ENCODE measurements around the gene GRIK2.

The GRIK2 gene

DNA sequence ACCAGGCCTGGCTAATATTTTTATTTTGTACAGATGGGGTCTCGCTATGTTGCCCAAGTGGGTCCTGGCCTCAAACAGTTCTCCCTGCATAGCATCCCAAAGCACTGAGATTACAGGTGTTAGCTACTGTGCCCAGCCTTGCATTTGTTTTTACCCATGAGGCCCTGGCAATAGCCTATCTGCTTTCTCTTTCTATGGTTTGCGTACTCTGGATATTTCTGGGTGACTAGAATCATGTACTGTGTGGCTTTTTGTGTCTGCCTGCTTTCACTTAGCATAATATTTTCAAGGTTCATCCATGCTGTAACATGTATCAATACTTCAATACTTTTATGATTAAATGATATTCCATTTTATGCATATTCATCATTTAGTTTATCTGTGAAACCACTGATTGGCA is 451.7 kb downstream of the GRIK2 start:
- no peak for DNase-seq (ENCODE audit: low read depth)
- no peak overlapping the region for H3K4me3 ChIP-seq (ENCODE audit: low read depth, low read length)
- TF ChIP-seq, protein P1, sequence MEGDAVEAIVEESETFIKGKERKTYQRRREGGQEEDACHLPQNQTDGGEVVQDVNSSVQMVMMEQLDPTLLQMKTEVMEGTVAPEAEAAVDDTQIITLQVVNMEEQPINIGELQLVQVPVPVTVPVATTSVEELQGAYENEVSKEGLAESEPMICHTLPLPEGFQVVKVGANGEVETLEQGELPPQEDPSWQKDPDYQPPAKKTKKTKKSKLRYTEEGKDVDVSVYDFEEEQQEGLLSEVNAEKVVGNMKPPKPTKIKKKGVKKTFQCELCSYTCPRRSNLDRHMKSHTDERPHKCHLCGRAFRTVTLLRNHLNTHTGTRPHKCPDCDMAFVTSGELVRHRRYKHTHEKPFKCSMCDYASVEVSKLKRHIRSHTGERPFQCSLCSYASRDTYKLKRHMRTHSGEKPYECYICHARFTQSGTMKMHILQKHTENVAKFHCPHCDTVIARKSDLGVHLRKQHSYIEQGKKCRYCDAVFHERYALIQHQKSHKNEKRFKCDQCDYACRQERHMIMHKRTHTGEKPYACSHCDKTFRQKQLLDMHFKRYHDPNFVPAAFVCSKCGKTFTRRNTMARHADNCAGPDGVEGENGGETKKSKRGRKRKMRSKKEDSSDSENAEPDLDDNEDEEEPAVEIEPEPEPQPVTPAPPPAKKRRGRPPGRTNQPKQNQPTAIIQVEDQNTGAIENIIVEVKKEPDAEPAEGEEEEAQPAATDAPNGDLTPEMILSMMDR (IDR thresholded peaks at IDR 0.05; ENCODE audit: low read depth, low read length, missing control alignments) = no peak

DNA sequence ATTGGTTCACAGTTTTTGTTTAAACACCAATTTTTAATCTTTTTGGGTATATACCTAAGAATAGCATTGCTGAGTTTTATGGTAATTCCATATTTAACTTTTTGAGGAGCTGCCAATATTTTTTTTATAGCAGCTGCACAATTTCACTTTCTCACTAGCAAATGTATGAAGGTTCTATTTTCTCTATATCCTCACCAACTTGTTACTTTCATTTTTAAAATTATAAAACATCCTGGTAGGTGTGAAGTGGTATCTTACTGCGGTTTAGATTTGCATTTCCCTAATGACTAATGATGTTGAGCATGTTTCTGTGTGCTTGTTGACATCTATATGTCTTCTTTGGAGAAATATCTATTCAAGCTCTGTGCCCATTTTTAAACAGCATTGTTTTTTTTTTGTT is 452.1 kb downstream of the GRIK2 start:
- TF ChIP-seq, protein P1 (IDR thresholded peaks at IDR 0.05; ENCODE audit: low read depth, low read length, missing control alignments) = no peak
- no peak for DNase-seq (ENCODE audit: low read depth)
- no peak overlapping the region for H3K4me3 ChIP-seq (ENCODE audit: low read depth, low read length)

DNA sequence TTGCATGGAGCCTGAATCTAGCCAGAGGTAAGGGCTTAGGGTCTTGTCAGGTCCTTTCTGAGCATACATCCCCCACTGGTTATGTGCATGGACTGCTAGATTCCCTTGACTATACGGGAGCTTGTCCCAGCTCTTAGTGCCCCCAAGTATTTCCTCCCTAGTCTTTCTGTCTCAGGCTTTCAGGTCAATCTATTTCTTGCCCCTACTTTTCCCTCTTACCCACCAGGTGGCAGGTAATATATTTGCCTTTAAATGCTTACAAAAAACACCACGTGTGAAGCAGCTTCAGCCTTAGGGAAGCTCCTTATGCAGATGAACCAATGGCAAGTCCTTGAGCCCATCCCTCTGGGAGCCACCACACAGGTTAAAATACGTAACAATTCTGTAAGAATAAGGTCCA is 454.2 kb downstream of the GRIK2 start:
- no peak overlapping the region for H3K4me3 ChIP-seq (ENCODE audit: low read depth, low read length)
- TF ChIP-seq, protein P1 (IDR thresholded peaks at IDR 0.05; ENCODE audit: low read depth, low read length, missing control alignments) = no peak
- no peak for DNase-seq (ENCODE audit: low read depth)

DNA sequence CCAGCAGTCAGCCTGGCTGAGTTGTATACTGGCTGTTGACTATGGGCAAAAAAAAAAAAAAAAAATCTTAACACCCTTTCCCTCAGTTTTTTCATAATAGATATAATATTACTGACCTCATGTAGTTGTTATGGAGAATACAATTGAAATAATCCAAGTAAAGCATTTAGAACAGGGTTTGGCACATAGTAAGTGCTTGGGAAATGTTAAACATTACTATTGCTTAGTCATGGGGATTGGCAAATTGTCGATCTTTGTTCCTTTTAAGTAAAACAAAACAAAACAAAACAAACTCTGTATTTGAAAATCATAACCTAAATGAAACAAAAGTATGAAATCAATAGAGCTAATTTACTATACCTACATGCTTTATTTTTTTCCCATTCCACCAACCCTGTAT is 458.4 kb downstream of the GRIK2 start:
- DNase-seq (ENCODE audit: low read depth) = no peak
- TF ChIP-seq, protein P1 (IDR thresholded peaks at IDR 0.05; ENCODE audit: low read depth, low read length, missing control alignments) = no peak
- no peak overlapping the region for H3K4me3 ChIP-seq (ENCODE audit: low read depth, low read length)

DNA sequence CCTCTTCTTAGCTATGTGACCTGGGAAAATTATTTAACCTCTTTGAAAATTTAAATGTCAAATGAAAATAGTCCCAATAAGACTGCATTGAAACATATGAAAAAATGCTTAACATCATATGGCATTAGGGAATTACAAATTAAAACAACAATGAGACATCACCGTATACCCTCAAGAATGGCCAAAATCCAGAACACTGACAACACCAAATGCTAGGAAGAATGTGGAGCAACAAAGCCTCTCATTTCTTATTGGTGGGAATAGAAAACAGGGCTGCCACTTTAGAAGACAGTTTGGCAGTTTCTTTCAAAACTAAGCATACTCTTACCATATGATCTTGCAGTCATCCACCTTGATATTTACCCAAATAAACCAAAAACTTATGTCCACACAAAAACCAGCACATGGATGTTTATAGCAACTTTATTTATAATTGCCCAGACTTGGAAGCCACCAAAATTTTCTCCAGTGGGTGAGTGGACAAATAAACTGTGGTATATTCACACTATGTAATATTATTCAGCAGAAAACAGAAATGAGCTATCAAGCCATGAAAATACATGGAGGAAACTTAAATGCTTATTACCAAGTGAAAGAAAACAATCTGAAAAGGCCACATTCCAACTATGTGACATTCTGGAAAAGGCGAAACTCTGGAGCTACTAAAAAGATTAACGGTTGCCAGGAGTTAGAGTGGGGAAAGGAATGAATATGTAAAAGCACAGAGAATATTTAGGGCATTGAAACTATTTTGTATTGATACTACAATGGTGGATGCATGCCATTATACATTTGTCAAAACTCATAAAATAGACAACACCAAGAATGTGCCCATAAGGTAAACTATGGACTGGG is 459.9 kb downstream of the GRIK2 start:
- no peak for DNase-seq (ENCODE audit: low read depth)
- no peak overlapping the region for H3K4me3 ChIP-seq (ENCODE audit: low read depth, low read length)
- TF ChIP-seq, protein P1 (IDR thresholded peaks at IDR 0.05; ENCODE audit: low read depth, low read length, missing control alignments) = no peak

DNA sequence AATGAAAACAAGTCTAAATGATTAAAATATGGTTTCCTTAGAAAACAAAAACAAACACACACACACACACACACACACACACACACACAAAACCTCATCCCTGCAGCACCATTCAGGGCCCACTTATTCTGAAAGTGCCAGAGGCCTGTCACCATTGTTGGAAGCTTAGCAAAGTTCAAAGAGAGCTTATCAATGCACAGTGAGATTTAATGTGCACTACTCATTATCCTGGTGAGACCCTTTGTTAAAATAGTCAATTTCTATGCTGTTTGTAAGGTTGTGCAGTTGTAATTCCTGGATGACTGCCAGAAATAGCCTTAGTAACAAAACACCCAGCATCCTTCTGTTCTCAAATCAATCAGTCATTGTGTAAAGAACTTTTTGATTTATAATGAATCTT is 482.9 kb downstream of the GRIK2 start:
- no peak overlapping the region for H3K4me3 ChIP-seq (ENCODE audit: low read depth, low read length)
- TF ChIP-seq, protein P1 (IDR thresholded peaks at IDR 0.05; ENCODE audit: low read depth, low read length, missing control alignments) = no peak
- no peak for DNase-seq (ENCODE audit: low read depth)

Data from GM12864 (cell line).